HG02938 (cell line): Measurements from ENCODE around the gene ST8SIA6.

Source experiments
- ATAC-seq: cut with Tn5 transposase; IDR thresholded peaks from one replicate; pipeline ENCODE4 v1.9.1; 2021; ENCODE audit warnings: mild to moderate bottlenecking, moderate library complexity; ENCODE audit not compliant: unreplicated experiment

The ST8SIA6 gene

DNA sequence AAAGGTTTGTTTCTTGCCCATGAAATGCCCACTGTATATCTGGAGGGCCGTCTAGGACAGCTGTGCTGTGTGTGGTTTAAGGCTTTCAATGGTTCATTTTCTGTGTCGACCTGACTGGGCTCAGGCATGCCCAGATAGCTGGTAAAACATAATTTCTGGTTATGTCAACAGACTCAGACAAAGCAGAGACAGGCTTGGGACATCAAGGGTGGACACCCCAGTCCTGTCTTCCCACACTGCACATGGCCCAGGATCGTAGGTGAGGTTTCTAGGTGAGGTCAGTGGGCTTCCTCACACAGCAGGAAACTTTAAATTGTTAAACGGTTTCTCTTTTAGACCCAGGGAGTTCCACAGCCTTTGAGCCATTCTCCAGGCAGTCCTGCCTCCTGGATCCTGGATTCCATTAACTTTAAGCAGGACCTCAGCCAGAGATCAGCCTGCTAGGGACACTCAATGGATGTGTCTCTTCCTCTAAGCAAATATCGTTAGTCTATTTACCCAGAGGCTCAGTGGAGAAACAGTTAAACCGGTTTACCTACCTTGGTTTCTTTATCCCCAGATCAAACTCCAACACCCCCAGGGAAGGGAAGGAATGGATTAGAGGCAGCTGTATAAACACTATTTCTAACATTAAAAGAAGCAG, 66.4 kb downstream of the ST8SIA6 start:
- ATAC-seq: no peak

DNA sequence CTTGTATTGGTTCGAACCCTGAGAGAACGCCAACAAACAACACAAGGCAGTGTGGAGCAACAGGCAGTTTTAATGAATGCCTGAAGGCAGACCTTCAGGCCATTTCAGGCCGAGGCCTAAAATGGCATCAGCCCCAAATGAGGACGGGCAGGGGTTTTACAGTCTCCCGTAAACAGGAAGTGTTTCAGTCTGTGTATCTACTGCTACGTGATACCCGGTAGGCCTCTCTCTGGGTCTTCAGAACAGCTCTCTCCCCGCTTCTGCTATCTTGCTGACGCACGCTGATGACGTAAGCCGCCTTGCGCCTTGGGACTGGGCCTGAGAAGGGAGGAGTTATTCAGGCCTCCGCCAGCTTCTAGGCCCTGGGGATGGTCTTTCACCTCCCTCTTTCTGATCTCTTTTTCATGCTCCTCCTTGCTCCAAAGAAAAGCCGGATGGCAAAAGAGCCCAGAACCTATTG, 67.7 kb downstream of the ST8SIA6 start:
- ATAC-seq: no peak

DNA sequence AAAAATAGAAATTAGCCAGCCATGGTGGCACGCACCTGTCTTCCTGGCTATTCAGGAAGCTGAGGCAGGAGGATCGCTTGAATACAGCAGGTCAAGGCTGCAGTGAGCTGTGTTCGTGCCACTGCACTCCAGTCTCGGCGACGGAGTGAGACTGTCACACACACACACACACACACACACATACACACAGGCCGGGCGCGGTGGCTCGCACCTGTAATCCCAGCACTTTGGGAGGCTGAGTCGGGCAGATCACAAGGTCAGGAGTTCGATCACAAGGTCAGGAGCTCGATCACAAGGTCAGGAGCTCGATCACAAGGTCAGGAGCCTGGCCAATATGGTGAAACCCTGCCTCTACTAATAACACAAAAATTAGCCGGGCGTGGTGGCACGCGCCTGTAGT, 68.4 kb downstream of the ST8SIA6 start:
- ATAC-seq: no peak

DNA sequence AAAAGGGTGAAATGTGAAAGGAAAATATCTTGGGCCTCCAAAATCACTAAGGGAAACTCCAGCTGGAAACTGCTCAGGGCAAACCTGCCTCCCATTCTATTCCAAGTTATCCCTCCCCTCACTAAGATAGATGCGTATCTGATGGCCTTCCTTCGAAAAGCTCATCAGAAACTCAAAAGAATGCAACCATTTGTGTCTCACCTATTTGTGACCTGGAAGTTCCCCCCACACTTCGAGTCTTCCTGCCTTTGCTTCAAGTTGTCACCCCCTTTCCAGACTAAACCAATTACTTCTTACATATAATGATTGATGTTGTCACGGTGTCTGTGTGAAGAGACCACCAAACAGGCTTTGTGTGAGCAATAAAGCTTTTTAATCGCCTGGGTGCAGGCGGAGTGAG, 69.3 kb downstream of the ST8SIA6 start:
- no peak for ATAC-seq

DNA sequence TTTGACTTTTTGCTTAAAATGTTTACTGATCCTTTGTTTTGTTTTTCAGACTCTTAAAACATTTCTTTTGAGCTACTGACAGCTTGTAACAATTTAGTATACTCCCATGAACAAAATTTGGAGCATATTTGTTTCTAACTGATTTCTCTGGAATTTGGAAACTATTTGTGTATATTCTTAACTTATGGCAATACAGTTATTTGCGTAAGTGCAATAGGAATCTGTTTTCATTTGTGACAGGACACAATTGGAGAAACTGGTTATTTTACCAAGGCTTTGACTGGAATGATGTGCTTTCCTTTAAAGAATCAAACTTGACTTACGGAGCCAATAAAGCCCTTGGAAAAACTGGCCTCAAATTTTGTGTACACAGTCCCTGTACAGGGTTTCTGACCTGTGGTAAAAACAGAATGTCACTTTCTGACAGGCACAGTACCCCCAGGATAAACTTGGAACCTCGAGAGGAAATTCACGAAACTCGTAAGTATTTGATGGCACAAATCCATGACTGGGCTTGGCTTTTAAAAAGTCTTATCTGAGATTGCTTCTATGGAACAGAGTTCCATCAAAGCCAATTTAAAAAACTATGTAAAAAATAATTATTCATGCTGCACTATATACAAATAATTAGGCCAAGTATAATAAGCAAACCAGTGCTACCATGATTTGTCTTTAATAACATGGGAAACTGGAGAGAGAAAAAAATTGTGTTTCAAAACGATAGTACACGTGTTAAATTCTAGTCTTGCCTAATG, 70.4 kb downstream of the ST8SIA6 start:
- ATAC-seq: no peak

DNA sequence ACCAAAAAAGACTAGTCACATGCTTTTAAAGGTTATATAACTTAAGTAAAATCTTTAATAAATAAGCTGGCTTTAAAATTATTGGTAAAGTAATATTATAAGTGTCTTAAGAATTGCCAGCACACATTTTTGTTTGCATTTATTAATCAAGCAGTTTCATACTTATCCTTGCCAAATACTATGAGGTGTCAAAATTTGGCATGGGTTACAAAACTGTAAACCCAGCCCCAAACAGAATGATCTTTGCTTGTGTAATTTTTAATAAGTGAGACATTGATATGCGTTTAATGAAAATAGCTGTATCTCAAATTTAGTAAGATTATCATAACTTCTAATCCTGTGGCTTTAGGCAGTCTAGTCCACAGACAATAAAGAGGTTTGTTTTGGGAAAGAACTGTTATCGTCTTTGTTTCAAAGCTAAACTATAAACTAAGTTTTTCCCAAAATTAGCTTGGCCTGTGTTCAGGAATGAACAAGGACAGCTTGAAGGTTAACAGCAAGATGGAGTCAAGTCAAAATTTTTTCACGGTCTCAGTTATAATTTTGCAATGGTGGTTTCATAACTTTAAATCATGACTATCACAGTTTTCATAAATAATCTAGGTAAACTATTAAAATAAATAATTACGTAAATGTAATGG, 72.8 kb downstream of the ST8SIA6 start:
- no peak for ATAC-seq

DNA sequence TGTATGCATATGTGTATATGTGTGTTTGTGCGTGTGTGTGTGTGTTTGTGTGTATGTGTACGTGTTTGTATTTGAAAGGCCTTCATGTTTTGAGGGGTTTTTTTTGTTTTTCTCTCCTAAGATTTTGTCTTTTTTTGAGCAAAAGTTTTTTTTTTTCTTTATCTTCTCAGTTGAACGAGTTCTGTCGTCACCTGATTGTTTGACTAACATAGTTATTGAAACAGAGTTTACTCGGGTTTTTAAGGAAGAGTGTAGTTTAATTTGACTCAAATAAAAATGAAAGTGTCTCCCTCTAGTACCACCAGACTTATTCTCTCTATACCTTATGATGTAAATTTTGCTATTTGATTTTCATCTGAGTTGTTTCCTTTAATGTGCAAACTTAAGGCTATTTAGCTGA, 73.5 kb downstream of the ST8SIA6 start:
- no peak for ATAC-seq

DNA sequence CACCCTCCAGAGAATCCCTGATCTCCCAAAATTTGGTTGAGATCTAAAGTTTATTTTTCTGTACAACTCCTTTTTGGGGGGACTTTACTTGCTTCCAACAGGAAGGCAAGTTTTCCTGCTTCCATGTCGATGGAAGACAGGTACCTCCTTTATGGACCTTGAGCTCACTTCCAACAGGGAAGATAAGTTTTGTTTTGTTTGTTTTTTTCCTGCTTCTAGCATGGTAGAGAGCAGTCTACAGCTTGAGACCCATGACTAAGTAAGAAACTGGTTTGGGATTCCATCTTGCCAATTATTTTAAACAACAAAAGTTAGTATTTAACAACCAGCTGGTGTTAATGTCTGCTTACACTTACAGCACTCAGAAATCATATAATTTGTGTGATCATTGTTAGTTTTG, 74.4 kb downstream of the ST8SIA6 start:
- ATAC-seq: no peak

DNA sequence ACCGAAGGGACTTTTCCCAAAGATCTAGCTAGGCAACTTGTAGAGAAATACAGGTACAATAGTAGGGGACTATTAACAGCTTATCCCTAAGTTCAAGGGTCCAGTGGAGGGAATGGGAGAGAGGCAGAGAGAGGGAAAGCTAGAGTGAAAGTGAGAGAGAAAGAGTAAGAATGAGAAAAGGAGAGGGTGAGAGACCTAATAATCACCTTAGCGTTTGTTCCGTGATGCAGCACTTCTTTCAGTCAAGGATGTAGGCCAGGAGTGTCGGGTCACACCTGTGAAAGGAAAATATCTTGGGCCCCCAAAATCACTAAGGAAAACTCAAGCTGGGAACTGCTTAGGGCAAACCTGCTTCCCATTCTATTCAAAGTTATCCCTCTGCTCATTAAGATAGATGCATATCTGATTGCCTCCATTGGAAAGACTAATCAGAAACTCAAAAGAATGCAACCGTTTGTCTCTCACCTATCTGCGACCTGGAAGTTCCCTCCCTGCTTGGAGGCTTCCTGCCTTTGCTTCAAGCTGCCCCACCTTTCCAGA, 75.2 kb downstream of the ST8SIA6 start:
- ATAC-seq: no peak

DNA sequence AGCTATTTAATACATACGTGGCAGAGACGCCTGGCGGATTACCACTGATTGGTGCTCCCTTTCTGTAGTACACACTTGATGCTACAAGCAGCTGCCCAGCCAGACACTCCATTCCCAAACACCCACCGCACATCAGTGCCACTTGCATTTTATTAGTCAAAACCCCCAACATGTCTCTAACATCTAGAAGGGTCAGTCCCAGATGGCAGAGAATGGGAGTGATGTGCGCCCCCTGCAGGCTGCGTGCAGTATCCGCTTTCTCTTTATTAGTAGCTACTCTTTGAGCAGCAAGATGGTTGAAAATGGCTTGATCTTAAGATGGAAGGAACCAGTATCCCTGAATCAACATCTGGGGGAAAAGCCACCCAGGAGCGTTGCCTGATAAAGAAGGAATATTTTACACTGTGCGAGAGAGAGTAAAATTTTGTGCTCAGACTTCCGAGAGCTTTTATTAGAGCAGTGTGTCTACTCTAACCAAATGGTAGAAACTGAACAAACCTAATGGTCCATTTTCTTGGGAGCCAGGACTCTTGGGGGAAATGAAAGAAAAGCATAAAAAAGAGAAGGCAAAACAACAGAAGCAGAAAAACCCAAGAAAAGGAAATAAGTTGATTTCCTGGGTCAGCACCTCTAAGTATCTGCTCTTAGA, 78.3 kb downstream of the ST8SIA6 start:
- no peak for ATAC-seq

DNA sequence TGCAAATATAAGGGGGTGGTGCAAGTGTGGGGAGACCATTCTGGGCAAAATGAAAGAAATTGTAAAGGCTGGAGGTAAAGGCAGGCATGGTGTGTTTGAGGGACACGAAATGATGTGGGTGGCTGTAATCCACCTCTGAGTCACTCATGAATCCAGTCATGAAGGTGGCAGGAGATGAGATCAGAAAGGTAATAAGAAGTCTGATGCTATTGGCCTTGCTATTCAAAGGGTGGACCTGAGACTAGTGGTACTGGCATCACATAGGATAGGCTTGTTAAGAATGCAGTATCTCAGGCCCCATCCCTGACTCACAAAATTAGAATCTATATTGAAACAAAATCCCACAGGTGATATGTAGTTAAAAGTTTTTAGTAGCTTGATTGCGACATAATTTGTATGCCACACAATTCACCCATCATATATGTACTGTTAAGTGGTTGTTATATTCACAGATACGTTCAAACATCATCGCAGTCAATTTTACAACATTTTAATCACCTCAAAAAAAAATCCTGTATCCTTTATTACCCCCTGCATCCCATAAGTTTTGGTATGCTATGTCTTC, 85.6 kb downstream of the ST8SIA6 start:
- ATAC-seq: no peak

DNA sequence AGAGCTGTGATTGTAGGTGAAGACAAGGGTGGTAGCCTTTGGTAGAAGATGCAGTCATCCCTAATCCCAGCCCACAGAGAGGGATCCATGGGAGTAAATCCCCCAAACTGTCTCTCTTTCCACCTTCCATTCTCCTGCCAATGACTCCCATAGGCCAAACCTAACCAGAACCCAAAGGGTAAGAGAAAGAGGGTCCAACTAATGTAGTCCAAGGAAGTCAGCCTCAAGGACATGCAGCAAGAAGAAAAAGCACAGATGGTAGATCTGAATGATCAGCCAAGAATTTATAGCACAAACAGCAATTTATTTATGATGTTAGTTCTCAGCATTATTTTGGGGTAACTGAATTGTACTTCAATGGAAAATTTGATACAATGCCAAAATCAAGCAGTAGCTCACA, 87.7 kb downstream of the ST8SIA6 start:
- ATAC-seq: no peak

DNA sequence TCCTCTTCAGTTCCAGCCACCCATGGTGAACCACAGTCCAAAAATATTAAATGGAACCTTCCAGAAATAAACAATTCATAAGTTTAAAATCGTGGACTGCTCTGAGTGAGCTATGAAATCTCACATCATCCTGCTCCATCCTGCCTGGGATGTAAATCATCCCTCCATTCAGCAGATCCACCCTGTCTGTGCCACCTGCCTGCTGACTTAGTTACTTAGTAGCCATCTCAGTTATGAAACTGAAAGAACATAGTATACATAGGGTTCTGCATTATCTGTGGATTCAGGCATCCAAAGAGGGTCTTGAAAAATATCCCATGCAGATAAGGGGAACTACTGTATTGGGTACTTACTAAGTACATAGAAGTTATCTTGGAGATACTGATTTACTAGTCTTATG, 89.0 kb downstream of the ST8SIA6 start:
- peak; percentile 68 for ATAC-seq

DNA sequence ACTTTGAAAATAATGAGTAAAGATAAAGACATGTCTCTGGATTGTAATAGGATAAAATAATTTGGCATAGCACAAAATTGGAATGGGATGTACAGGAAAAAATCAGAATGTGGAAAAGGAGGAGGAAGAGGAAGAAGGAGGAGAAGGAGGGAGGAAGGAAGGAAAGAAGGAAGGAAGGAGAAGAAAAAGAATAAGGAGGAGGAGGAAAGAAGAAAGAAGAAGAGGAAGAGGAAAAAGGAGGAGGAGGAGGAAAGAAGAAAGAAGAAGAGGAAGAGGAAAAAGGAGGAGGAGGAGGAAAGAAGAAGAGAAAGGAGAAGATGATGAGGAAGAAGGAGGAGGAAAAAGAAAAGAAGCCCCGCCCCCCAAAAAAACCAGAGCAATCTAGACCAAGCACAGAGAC, 95.9 kb downstream of the ST8SIA6 start:
- no peak for ATAC-seq

DNA sequence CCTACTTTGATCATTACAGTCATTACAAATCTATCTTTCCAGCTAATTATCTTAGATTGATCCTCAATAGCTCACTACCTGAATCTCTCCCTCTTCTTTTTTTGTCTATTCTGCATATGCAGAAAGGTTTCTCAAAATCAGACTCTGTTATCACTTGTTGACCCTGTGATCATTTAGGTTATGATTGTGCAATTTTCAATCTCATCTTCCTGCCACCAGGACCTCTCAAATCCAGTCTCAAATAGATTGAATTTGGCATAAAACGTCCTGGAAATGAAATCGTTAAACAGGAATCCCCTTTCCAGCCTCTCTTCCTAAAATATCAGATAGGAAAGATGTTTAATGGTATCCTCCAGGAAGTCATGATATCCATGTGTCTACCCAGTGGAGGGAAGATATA, 96.6 kb downstream of the ST8SIA6 start:
- no peak for ATAC-seq

DNA sequence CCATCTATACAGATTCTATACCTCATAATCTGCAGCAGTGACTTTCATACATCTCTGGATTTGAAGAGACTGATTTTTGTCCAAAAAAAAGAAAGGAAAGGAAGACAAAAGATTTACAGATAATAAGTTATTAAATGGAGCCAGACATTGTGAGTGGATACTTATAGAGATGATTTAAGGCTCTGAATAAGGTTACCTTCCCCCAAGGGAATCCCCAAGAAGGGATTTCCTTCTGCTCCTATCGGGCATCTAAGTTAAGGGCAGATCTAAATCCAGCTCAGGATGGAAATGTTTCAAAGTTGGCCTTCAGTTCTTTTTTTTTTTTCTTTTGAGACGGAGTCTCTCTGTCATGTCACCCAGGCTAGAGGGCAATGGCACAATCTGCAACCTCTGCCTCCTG, 97.6 kb downstream of the ST8SIA6 start:
- ATAC-seq: no peak

DNA sequence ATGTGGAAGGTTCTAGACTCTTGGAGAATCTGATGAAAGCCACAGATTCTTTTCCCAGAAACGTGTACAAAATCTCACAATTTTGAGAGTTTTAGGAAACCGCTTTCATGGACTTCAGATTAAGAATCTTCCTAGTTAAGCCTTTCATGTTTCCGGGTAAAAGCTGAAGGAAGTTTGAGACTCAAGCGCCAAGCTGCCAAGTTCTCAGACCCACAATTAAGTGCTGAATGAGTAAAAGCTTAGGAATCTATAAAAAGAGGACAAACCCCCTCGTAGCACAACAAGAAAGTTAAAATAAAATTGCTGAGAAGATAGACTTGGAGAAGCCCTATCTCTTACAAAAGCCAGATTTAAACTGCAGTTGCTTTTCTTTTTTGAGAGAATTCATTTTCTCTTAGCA, 99.6 kb downstream of the ST8SIA6 start:
- ATAC-seq: no peak

DNA sequence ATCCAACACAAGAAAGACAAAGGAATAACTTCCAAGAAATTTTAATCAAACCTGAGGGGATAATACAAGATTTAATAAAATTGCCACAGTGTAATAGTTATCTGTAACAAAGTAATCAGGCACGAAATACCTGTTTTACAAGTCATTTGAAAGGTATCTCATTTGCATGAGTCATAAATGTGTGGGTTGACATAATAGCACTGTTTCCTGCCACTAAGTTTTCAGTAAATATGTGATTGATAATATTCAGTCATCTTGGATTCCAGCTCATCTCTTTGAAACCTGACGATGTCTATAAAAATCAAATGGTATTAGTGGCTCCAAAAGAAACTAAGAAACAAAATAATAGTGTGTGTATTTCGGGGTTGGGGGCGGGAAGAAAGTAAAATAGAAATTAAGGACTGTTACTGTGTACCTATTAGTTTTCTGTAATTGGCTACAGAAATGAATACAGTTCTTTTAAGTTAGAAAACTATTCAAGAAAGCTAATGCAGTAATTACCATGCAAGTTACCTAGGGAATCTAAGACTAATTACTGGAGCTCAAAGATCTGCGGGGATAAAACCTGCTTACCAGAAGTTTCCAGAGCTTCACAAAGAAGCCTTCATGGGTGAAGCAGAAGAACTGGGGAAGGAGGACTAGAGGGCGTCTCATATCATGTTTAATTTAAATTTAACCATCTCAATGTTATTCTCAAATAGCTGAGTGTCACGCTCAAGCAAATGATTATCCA, 100.7 kb downstream of the ST8SIA6 start:
- no peak for ATAC-seq

DNA sequence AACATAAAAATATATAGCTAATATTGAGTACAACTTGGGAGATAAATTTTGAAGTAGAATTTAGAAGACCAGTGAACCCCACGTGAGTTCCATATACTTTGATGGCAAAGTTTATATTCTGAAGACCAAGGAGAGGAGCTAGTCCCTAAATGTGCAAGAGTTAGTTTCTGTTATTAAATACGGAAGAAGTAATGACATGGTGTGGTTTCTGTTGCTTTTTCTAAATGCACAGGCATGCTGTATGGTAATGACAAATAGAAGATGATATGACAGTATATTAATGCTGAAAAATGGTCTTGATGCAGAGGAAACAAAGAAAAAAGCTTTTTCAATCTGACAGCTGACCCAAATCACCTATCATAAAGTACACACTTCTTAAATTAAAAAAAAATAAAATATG, 101.8 kb downstream of the ST8SIA6 start:
- ATAC-seq: no peak

DNA sequence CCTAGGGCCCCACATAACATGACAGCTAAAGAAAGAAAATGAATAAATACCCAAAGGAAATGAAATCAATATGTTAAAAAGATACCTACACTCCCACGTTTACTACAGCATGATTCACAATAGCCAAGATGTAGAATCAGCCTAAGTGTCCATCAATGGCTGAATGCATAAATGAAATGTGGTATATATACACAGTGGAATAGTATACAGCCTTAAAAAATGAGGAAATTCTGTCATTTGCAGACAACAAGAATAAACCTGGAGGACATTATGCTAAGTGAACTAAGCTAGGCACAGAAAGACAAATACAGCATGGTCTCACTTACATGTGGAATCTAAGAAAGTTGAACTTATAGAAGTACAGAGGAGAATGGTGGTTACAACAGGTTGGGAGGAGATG, 102.9 kb downstream of the ST8SIA6 start:
- no peak for ATAC-seq
